ENCODE measurements around the gene LAMP1. TPM values are rescaled to one million over a fixed set of nuclear protein-coding genes. Genes with fewer than 3 reads are reported as not detected.

Gene LAMP1
- total RNA-seq, 2 experiments from 2014 or later = 72.2 to 80.7 TPM

DNA sequence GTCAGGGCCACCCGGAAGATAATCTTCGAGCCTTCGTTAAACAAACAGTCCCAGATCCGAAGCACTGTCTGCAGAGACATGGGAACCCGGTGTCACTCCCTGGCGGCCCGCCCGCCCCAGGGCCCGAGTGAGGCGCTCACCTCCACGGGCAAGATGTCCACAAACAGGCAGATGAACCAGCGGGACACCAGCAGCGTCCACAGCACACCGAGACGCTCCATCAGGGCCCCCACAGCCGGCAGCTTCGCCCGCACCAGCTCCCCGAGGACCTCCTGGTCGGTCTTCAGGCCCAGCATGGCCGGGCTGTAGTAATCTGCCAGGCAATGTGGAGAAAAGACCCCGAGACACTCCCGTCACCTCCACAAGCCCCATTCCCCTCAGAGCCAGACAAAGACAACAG lies 28.7 kb downstream of the LAMP1 start:
- no peak for ATAC-seq (ENCODE audit: poor library complexity)
- no peaks in the 10 kb centered on the region for H3K4me1 Mint-ChIP-seq (ENCODE audit: low read depth)
- no peak overlapping the region for H3K27ac ChIP-seq (ENCODE audit: low read depth in 1 of 2, low read length in 2 of 2)

DNA sequence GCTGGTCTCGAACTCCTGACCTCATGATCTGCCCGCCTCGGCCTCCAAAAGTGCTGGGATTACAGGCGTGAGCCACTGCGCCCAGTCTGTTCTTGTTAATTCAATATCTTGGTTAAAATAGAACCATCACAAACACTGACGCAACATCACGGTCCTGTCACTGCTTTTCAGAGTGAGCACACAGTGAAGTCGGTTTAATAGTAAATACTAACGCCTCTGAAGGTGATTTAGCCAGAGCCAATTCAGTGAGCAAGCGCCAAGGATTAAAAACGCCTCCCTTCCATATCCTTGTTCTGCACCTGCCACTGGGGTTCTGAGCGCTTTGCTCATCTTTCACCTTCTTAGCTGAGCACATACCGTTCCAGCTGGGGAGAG lies 30.3 kb downstream of the LAMP1 start:
- Histone ChIP-seq H3K36me3 (ENCODE audit: insufficient read depth, low read length) (peaks cover 5% of the 10 kb centered on the region), H3K4me1 (ENCODE audit: insufficient read depth, low read length) (no peaks in the 10 kb centered on the region), H3K4me3 (ENCODE audit: low read length) (no peak overlapping the region), H3K27ac (ENCODE audit: low read depth in 1 of 2, low read length in 2 of 2) (no peak overlapping the region), H3K27me3 (ENCODE audit: control insufficient read depth in 1 of 2, insufficient read depth in 2 of 2, low read length in 2 of 2) (peaks cover 0 to 2% of the 10 kb centered on the region in 2 experiments), H3K9me3 (ENCODE audit: control insufficient read depth in 1 of 2, insufficient read depth in 1 of 2, low read length in 2 of 2) (peaks cover 0 to 4% of the 10 kb centered on the region in 2 experiments)
- intact Hi-C loops (cut with DNase I, micrococcal nuclease) = no loop called here
- no peaks in the 10 kb centered on the region for H3K4me1 Mint-ChIP-seq (ENCODE audit: low read depth)
- no peaks in the 10 kb centered on the region for H3K9me3 Mint-ChIP-seq
- H3K27ac Mint-ChIP-seq = no peak overlapping the region
- no peaks in the 10 kb centered on the region for H3K27me3 Mint-ChIP-seq
- H3K4me3 Mint-ChIP-seq = no peak overlapping the region
- CTCF ChIA-PET = no interaction called here
- ATAC-seq (ENCODE audit: poor library complexity) (no peak), DNase-seq (no peak)
- H3K36me3 Mint-ChIP-seq (ENCODE audit: low read depth) = peaks cover 29% of the 10 kb centered on the region
- POLR2A ChIA-PET = no interaction called here
- TF ChIP-seq, protein P1, sequence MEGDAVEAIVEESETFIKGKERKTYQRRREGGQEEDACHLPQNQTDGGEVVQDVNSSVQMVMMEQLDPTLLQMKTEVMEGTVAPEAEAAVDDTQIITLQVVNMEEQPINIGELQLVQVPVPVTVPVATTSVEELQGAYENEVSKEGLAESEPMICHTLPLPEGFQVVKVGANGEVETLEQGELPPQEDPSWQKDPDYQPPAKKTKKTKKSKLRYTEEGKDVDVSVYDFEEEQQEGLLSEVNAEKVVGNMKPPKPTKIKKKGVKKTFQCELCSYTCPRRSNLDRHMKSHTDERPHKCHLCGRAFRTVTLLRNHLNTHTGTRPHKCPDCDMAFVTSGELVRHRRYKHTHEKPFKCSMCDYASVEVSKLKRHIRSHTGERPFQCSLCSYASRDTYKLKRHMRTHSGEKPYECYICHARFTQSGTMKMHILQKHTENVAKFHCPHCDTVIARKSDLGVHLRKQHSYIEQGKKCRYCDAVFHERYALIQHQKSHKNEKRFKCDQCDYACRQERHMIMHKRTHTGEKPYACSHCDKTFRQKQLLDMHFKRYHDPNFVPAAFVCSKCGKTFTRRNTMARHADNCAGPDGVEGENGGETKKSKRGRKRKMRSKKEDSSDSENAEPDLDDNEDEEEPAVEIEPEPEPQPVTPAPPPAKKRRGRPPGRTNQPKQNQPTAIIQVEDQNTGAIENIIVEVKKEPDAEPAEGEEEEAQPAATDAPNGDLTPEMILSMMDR (IDR thresholded peaks at IDR 0.05) = no peak

More for the DNA sequence above, 28.7 kb downstream of the LAMP1 start:
- intact Hi-C loops (cut with DNase I, micrococcal nuclease) = no loop called here
- H3K4me3 ChIP-seq (ENCODE audit: low read length) = no peak overlapping the region
- Mint-ChIP-seq H3K9me3 (no peaks in the 10 kb centered on the region), H3K36me3 (ENCODE audit: low read depth) (peaks cover 45% of the 10 kb centered on the region), H3K27me3 (no peaks in the 10 kb centered on the region), H3K27ac (no peak overlapping the region), H3K4me3 (no peak overlapping the region)
- H3K9me3 ChIP-seq (ENCODE audit: control insufficient read depth in 1 of 2, insufficient read depth in 1 of 2, low read length in 2 of 2) = no peaks in the 10 kb centered on the region
- TF ChIP-seq, protein P1 (IDR thresholded peaks at IDR 0.05) = no peak
- DNase-seq = no peak
- POLR2A ChIA-PET = no interaction called here
- H3K27me3 ChIP-seq (ENCODE audit: control insufficient read depth in 1 of 2, insufficient read depth in 2 of 2, low read length in 2 of 2) = no peaks in the 10 kb centered on the region
- no peaks in the 10 kb centered on the region for H3K4me1 ChIP-seq (ENCODE audit: insufficient read depth, low read length)
- CTCF ChIA-PET = no interaction called here
- peaks cover 21% of the 10 kb centered on the region for H3K36me3 ChIP-seq (ENCODE audit: insufficient read depth, low read length)

DNA sequence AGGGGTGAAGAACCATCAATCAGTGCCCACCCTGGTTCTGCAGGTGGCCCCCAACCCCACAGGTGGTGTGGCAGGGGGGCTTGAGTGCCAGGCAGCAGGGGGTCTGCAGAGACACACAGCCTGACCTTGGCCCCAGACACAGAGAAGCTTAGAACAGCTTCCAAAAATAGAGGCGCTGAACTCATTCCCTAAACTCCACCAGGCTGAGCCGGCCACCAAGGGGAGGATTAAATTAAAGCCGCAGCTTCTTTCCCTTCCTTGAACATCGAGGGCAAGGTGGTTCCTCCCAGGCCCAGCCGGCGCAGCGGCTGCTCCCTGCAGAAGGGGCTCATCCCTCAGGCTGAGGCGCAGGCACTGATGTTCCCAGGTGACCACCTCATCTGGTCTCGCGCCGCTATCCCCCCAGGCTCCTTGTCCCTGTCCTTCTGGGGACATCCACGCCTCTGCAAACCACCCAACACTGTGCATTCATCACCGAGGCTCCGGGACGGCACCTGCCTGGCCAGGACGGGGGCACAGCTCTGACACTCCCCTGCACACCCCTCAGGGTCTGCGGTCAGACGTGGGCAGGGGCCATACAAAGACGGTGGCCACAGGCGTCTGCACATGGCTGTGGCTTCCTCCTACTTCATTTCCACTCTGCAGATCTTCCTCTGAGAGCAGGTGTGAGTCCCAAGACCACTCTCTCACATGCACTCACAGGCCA lies 30.9 kb downstream of the LAMP1 start:
- Histone ChIP-seq H3K4me1 (ENCODE audit: insufficient read depth, low read length) (no peaks in the 10 kb centered on the region), H3K9me3 (ENCODE audit: control insufficient read depth in 1 of 2, insufficient read depth in 1 of 2, low read length in 2 of 2) (peaks cover 0 to 4% of the 10 kb centered on the region in 2 experiments), H3K27ac (ENCODE audit: low read depth in 1 of 2, low read length in 2 of 2) (no peak overlapping the region), H3K36me3 (ENCODE audit: insufficient read depth, low read length) (peaks cover 2% of the 10 kb centered on the region), H3K27me3 (ENCODE audit: control insufficient read depth in 1 of 2, insufficient read depth in 2 of 2, low read length in 2 of 2) (peaks cover 0 to 2% of the 10 kb centered on the region in 2 experiments), H3K4me3 (ENCODE audit: low read length) (no peak overlapping the region)
- Mint-ChIP-seq H3K9me3 (no peaks in the 10 kb centered on the region), H3K27me3 (no peaks in the 10 kb centered on the region), H3K27ac (no peak overlapping the region), H3K4me3 (no peak overlapping the region), H3K36me3 (ENCODE audit: low read depth) (peaks cover 24% of the 10 kb centered on the region), H3K4me1 (ENCODE audit: low read depth) (no peaks in the 10 kb centered on the region)
- ChIA-PET CTCF (no interaction called here), POLR2A (no interaction called here)
- TF ChIP-seq, protein P1 (IDR thresholded peaks at IDR 0.05) = no peak
- no peak for ATAC-seq (ENCODE audit: poor library complexity)
- DNase-seq = no peak
- intact Hi-C loops (cut with DNase I, micrococcal nuclease) = no loop called here
